GM12878 (cell line): Measurements from ENCODE around the gene ITGA7.

Source experiments
- CTCF ChIP-seq, 3 experiments: IDR thresholded peaks in 2 of 3; conservative IDR thresholded peaks in 1 of 3; 2 replicates each; pipeline ENCODE4 v1.5.1; 2011; ENCODE audit warnings: low read depth in 3 of 3, low read length in 3 of 3, mild to moderate bottlenecking in 3 of 3, control low read depth in 2 of 3, moderate library complexity in 2 of 3, inconsistent platforms in 1 of 3, mixed read lengths in 1 of 3; ENCODE audit not compliant: control insufficient read depth in 2 of 3, insufficient read depth in 1 of 3; ENCODE audit errors: extremely low read depth in 1 of 3
- EP300 ChIP-seq, 2 experiments: fragments of 150-350 bp in 1 of 2; IDR thresholded peaks; 2 replicates each; pipeline ENCODE4 v1.6.1; 2011 to 2012; ENCODE audit warnings: low read depth in 2 of 2, low read length in 2 of 2, borderline replicate concordance in 1 of 2, improper control_type of control experiment in 1 of 2, inconsistent platforms in 1 of 2; ENCODE audit not compliant: control insufficient read depth in 1 of 2
- ETV6 ChIP-seq, 2 experiments: fragments of 450-650 bp in 1 of 2; IDR thresholded peaks in 1 of 2; conservative IDR thresholded peaks in 1 of 2; 2 replicates each; pipeline ENCODE4 v1.6.1; 2014; ENCODE audit warnings: antibody characterized with exemption in 1 of 2, borderline replicate concordance in 1 of 2, low read depth in 1 of 2, mild to moderate bottlenecking in 1 of 2, moderate library complexity in 1 of 2
- MEF2A ChIP-seq: IDR thresholded peaks from 2 replicates; pipeline ENCODE4 v1.6.1; 2011; ENCODE audit warnings: low read depth, mild to moderate bottlenecking, low read length, moderate library complexity; ENCODE audit not compliant: insufficient read depth
- PAX5 ChIP-seq: IDR thresholded peaks from 2 replicates; pipeline ENCODE4 v1.6.1; 2011; ENCODE audit warnings: low read depth, low read length, borderline replicate concordance
- POLR2A ChIP-seq: IDR thresholded peaks from 2 replicates; pipeline ENCODE4 v1.6.1; 2011; ENCODE audit warnings: low read depth, mild to moderate bottlenecking, low read length
- RFX5 ChIP-seq: IDR thresholded peaks from 2 replicates; pipeline ENCODE4 v1.6.1; 2011; ENCODE audit warnings: low read depth, low read length, improper control_type of control experiment
- TAF1 ChIP-seq: IDR thresholded peaks from 2 replicates; pipeline ENCODE4 v1.6.1; 2011; ENCODE audit warnings: mild to moderate bottlenecking, low read depth, low read length, borderline replicate concordance
- TCF12 ChIP-seq: IDR thresholded peaks from 2 replicates; pipeline ENCODE4 v1.6.1; 2011; ENCODE audit warnings: low read depth, mild to moderate bottlenecking, low read length
- TCF3 ChIP-seq: IDR thresholded peaks from 2 replicates; pipeline ENCODE4 v1.6.1; 2012; ENCODE audit warnings: low read depth, mild to moderate bottlenecking, low read length, borderline replicate concordance; ENCODE audit not compliant: insufficient read depth
- USF2 ChIP-seq: IDR thresholded peaks from 2 replicates; pipeline ENCODE4 v1.6.1; 2011; ENCODE audit warnings: low read depth, low read length, improper control_type of control experiment, borderline replicate concordance
- TF ChIP-seq, protein P1 (sequence below): IDR thresholded peaks from 2 replicates; pipeline ENCODE4 v1.6.1; 2011; ENCODE audit warnings: mild to moderate bottlenecking, low read depth, low read length, moderate library complexity; ENCODE audit not compliant: insufficient replicate concordance
- TF ChIP-seq, protein P2 (sequence below): fragments of 450-650 bp; IDR thresholded peaks from 2 replicates; pipeline ENCODE4 v1.6.1; 2018; ENCODE audit warnings: borderline replicate concordance, mild to moderate bottlenecking; ENCODE audit not compliant: partially characterized antibody
- TF ChIP-seq, protein P3 (sequence below): fragments of 450-650 bp; IDR thresholded peaks from 2 replicates; pipeline ENCODE4 v1.6.1; 2018; ENCODE audit warnings: mild to moderate bottlenecking, low read depth, moderate library complexity; ENCODE audit not compliant: partially characterized antibody

GRCh38 chr12:55703901-55704761 is 3.6 kb downstream of the ITGA7 start:
- TF ChIP-seq PAX5 (no peak), POLR2A (no peak), MEF2A (no peak), USF2 (no peak), CTCF (IDR thresholded peaks at IDR 0.05 in 2 of 3, conservative IDR thresholded peaks at IDR 0.05 in 1 of 3; ENCODE audit: control insufficient read depth in 2 of 3, extremely low read depth in 1 of 3, insufficient read depth in 1 of 3, low read depth in 3 of 3, low read length in 3 of 3) (no peak), RFX5 (no peak), TCF3 (no peak), TAF1 (no peak), EP300 (IDR thresholded peaks at IDR 0.05; ENCODE audit: borderline replicate concordance in 1 of 2, control insufficient read depth in 1 of 2, low read depth in 2 of 2, low read length in 2 of 2) (no peak), TCF12 (no peak), ETV6 (conservative IDR thresholded peaks at IDR 0.05 in 1 of 2, IDR thresholded peaks at IDR 0.05 in 1 of 2; ENCODE audit: borderline replicate concordance in 1 of 2, low read depth in 1 of 2) (no peak)
- TF ChIP-seq, protein P1, sequence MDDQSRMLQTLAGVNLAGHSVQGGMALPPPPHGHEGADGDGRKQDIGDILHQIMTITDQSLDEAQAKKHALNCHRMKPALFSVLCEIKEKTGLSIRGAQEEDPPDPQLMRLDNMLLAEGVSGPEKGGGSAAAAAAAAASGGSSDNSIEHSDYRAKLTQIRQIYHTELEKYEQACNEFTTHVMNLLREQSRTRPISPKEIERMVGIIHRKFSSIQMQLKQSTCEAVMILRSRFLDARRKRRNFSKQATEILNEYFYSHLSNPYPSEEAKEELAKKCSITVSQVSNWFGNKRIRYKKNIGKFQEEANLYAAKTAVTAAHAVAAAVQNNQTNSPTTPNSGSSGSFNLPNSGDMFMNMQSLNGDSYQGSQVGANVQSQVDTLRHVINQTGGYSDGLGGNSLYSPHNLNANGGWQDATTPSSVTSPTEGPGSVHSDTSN = no peak
- TF ChIP-seq, protein P2, sequence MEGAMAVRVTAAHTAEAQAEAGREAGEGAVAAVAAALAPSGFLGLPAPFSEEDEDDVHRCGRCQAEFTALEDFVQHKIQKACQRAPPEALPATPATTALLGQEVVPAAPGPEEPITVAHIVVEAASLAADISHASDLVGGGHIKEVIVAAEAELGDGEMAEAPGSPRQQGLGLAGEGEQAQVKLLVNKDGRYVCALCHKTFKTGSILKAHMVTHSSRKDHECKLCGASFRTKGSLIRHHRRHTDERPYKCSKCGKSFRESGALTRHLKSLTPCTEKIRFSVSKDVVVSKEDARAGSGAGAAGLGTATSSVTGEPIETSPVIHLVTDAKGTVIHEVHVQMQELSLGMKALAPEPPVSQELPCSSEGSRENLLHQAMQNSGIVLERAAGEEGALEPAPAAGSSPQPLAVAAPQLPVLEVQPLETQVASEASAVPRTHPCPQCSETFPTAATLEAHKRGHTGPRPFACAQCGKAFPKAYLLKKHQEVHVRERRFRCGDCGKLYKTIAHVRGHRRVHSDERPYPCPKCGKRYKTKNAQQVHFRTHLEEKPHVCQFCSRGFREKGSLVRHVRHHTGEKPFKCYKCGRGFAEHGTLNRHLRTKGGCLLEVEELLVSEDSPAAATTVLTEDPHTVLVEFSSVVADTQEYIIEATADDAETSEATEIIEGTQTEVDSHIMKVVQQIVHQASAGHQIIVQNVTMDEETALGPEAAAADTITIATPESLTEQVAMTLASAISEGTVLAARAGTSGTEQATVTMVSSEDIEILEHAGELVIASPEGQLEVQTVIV = no peak
- TF ChIP-seq, protein P3, sequence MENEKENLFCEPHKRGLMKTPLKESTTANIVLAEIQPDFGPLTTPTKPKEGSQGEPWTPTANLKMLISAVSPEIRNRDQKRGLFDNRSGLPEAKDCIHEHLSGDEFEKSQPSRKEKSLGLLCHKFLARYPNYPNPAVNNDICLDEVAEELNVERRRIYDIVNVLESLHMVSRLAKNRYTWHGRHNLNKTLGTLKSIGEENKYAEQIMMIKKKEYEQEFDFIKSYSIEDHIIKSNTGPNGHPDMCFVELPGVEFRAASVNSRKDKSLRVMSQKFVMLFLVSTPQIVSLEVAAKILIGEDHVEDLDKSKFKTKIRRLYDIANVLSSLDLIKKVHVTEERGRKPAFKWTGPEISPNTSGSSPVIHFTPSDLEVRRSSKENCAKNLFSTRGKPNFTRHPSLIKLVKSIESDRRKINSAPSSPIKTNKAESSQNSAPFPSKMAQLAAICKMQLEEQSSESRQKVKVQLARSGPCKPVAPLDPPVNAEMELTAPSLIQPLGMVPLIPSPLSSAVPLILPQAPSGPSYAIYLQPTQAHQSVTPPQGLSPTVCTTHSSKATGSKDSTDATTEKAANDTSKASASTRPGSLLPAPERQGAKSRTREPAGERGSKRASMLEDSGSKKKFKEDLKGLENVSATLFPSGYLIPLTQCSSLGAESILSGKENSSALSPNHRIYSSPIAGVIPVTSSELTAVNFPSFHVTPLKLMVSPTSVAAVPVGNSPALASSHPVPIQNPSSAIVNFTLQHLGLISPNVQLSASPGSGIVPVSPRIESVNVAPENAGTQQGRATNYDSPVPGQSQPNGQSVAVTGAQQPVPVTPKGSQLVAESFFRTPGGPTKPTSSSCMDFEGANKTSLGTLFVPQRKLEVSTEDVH = no peak
